Gastrocnemius medialis (tissue), 4 donors: ENCODE measurements around the gene ZC3HAV1L.

Experiments
- CTCF ChIP-seq, 5 experiments: fragments of 450-650 bp in 3 of 5; fragments of 200-600 bp in 2 of 5; sonication (generic) in 2 of 5; IDR thresholded peaks in 4 of 5; conservative IDR thresholded peaks in 1 of 5; 1 replicate in 4 of 5; 2 replicates in 1 of 5; pipeline ENCODE4 v1.5.1; 2016 to 2019; ENCODE audit warnings: antibody characterized with exemption in 5 of 5, mild to moderate bottlenecking in 3 of 5, moderate library complexity in 3 of 5
- POLR2A ChIP-seq, 2 donors: fragments of 450-650 bp; IDR thresholded peaks; one replicate each; pipeline ENCODE4 v1.6.1; 2017; ENCODE audit warnings: antibody characterized with exemption in 2 of 2, mild to moderate bottlenecking in 2 of 2, moderate library complexity in 2 of 2

GRCh38 chr7:139047970-139048369, 12.1 kb upstream of the ZC3HAV1L start:
- TF ChIP-seq POLR2A (IDR thresholded peaks at IDR 0.05) (no peak), CTCF (IDR thresholded peaks at IDR 0.05 in 4 of 5, conservative IDR thresholded peaks at IDR 0.05 in 1 of 5) (no peak)
